DMS 273 (cell line): ENCODE measurements around the gene MMAB.
A peak's percentile ranks its signal among the peaks of the same experiment; 100 is the strongest.

ENCODE experiments used
- DNase-seq: peaks from one replicate; lab custom pipeline; 2025; ENCODE audit not compliant: unreplicated experiment; lab: John Stamatoyannopoulos, UW

The MMAB gene

DNA sequence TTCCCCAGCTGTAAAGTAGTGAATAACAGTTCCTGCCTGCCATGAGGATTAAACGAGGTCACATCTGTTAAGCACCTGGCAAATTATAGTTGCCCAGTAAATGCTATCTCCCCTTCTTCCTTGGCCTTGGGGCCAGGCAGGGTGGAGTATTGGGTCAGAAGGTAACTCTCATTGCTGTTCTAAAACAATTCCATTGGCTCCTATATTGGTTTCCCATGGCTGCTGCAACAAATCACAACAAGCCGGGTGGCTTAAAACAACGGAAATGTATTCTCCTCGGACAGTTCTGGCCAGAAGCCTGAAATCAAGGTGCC, 31.9 kb downstream of the MMAB start:
- peak; percentile 53 for DNase-seq

DNA sequence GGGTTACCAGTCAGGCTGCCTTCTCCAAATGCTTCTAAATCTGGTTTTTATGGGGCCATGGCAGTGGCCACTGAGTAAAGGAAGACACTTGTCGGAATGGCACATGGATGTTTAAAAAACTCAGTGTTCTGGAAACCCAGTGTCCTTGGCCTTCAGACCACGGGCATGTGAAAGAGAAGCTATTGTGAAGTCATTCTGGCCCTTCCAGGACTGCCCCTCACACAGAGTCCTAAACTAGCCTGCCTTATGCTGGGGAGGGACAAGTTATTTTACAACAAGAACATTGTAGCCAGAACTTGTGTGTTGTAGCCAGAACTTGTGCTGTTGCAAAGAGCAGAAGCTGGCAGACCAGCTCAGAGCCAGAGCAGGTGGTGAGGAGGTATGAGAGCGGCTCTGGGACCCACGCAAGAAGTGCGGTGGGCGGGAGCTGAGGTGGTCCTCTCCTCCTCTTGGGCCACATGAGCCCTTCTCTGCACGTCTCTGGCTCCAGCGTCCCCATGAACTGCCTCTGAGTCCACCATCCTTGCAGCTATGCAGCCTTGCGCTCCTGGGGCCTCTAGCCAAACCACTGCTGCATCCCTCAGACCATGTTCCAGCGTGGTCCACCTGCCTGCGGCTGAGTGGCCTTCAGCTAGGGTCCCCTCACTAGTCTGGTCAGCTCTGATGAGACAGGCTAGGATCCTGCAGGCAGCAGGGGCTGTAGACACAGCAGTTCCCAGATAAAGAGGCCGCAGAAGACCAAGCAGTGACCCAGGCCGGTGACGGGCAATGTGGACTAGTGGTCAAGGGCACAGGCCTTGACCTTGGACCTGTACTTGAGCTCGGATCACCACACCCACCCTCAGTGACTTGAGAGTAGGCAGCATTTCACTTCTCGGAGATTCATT, 32.5 kb downstream of the MMAB start:
- no peak for DNase-seq

DNA sequence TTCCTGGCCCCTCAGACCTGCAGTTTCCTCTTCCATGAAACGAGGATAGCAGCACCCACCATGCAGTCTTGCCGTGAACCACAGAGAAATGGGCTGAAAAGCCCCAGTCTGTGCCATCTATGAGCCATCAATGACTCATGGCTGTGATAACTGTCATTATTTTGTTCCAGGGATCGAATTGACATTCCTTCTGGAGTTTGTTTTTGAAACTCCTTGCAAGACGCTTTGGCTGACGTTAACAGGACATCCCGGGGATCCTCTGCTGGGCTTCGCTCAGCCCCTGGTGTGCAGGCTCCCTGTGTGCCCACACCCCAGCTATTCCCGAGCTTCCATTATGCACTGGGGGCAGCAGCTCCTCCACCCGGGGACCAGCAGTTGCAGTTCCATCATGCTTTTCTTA, 33.8 kb downstream of the MMAB start:
- no peak for DNase-seq

DNA sequence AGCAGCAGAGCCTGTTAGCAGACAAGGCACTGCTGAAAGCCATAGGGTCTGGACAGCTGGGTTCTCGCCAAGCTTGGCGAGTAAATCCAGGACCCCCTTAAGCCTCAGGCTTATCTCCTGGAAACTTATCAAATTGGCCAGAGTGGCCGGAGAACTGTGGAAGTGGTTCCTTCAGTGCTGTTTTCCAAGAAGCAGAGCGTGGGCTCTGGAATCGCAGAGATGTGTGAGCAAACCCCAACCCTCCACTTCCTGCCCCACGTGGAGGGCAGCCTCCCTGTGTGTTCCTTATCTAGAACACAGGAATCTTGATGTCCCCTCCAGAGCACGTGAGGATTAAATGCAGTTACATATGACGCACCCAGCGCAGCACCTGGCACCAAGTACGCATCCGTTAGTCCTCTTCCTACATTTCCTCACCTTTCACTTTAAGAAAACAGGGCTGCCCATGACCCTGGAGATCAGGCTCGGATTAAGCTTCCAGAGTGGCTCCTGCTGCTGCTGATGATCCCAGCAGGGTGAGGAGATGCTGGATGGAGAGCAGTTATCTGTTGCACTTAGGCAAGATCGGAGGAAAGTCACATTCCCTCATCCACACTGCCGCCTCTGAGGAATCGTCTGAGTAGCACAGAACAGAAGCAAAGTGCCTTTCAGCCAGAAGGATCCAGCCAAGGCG, 35.0 kb downstream of the MMAB start:
- DNase-seq, result no peak

DNA sequence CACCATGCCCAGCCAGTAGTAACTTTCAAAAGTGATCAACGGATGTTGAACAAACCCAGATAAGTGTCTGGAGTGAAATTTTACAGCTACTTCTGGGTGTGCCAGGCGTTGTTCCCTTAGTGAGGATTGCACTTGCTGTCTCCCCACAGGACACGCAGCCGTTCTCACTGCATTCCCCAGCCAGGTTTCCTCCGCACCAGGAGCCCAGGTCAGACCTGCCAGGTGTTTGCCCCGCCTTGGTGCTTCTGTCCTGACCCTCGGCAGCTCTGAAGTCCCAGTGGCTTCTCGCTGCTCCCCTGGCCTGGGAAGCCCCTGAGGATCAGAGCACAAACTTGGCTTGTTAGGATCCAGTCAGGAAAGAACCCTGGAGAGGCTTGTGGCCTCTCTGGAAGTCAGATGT, 36.2 kb downstream of the MMAB start:
- no peak for DNase-seq

DNA sequence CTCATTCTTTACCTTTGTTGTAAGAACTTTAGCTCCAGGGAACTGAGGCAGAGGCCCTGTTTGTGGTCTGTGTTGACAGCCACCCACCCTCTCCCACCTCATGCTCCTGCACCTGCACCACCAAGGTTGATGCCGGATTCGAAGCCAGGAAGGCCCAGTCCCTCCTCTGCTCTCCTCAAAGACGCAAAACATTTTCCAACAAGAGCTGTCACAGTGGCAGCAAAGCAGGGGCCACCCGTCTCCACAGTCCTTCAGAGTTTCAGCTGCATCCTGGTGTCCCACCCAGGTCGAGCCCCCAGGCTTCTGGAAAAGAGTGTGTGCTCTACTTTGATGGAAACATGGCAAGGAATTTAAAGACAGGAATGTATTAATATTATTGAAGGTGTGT, 37.4 kb downstream of the MMAB start:
- DNase-seq, result no peak

DNA sequence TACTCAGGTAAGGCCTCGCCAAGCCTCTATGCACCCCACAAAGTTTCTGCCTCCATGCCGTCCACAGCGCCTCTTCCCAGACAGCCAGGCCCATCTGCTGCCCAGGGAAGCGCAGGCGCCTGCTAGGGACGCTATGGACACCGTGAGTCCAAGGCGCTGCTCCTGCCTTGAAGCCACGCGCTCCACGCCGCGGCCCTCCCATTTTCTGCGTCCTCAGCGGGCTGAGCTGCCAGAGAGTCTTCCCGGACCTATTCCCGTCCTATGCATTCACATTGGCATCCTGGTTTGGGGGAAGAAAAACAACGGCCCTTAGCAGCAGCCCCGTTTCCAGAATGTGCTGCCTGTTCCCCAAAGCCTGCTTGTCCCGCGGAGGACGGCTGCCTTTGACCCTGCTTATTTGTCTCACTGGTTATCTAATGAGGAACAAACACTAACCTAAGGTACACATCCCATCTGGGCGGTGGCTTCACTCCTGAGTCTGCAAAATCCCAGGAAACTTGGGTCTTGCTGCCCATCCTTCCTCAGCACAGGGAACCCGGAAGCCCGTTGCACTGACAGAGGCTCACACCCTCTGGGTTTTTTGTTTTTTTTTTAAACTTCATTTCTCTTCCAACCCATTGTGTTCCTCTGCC, 38.0 kb downstream of the MMAB start:
- DNase-seq, result no peak

DNA sequence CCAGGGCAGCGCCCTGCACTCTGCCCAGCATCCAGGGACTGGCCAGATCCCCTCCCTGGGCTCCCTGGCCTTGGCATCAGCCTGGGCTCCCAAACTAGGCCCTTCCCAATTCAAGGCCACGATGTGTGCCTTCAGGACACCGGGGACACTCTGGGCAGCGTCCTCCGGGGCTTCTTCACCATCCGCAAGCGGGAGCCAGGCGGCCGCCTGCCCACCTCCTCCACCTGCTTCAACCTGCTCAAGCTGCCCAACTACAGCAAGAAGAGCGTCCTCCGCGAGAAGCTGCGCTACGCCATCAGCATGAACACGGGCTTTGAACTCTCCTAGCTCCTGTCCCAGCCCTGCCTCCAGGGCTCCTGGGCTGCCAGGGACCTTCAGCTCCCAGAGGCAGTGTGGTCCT, 38.8 kb downstream of the MMAB start:
- DNase-seq, result no peak

DNA sequence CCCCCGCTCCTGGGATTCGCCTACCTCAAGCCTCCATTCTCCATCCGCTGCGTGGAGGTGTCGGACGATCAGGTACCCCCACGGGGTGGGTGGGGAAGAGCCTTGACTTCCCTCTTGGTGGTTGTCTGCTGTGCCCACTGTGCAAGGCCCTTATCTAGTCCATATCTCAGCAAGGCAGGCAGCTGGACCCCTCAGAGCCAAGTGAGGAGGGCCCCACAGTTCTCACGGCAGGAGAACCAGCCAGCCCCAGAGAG, 39.9 kb downstream of the MMAB start:
- no peak for DNase-seq

DNA sequence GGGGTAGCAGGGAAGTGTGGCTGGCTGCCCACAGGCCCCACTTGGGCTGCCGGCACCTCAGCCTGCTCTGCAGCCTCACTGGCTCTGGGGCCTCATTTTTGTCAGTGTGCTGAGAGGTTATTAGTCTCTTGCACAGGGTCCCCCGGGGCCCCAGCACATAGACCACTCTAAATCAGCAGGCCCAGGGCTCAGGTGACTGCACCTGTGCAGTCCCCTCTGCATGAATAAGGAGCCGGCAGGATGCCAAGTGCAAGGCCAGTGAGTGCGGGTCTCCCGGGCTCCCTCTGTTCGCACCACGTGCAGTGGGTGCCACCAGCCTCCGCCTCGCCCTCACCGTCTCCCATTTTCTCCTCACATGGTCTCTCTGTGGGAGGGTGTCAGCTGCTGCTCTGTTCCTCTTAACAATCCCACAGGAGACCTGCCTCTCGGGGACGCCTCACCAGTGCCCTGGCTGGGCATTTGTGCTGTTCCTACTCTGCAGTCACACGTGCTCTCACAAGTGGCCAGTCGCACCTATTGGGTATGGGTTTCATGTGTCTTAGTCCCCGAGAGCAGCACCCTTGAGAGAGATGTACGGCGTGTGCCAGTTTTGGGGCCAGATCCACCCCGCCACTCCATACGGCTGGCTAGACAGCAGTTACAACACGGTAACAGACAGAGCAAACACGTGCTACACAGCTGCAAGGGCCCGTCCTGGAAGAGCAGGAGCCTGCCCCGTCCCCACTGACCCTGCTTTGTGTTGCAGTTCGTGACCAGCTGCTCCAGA, 40.4 kb downstream of the MMAB start:
- no peak for DNase-seq

DNA sequence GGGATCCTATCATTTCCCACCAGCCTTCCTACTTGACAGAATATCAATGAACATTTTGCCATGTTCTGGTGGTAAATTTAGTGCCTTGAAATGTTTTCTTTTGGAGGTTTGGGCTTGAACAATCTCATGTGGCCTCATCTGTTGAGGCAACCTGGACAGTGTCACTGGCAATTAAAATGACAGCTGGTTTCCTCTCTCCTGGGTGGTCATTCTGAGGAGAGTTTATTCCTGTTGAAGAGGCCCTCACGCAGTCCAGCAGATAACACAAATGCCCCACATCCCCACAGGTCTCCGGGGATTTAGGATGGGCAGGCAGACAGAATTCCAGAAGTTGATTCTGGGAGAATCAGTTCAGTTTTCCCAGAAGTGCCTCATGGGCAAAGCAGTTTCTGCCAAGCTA, 41.9 kb downstream of the MMAB start:
- DNase-seq, result no peak

DNA sequence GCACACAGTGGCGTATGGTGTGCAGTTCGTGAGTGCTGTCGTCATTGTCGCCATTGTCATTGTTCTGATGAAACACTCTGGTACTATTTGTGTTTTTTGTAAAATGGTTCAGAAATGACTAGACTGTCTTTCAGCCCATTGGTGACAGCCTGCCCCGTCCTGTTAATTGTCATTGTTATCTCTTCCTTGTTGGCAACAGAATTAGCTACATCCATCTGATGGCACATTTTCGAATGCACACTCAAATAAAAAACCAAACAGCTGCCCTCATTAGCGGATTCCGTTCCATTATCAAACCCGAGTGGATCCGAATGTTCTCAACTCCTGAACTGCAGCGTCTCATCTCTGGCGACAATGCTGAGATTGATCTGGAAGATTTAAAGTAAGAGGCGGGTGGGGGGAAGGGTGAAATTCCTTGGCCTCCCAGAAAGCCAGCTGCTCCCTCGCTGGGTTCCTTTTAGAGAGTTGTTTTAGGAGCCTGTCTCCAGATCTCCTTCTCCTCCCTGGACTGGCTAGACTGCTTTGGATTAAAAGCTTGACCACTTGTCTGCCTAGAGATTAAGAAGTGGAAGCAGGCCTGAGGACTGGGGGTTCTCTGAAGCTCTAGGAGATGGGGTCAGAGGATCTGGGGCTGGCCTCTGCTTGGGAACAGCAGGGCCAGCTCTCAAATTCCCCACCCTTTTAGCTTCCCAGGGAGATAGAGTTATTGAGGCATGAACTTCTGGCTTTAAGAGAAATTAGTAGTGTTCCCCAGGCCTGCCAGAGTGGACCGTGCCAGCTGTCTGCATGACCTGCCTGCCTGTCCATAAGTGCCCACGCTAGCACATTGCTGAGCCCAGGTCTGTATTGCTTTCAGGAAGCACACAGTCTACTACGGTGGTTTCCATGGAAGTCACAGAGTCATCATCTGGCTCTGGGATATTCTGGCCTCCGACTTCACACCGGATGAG, 43.3 kb downstream of the MMAB start:
- DNase-seq, result no peak

DNA sequence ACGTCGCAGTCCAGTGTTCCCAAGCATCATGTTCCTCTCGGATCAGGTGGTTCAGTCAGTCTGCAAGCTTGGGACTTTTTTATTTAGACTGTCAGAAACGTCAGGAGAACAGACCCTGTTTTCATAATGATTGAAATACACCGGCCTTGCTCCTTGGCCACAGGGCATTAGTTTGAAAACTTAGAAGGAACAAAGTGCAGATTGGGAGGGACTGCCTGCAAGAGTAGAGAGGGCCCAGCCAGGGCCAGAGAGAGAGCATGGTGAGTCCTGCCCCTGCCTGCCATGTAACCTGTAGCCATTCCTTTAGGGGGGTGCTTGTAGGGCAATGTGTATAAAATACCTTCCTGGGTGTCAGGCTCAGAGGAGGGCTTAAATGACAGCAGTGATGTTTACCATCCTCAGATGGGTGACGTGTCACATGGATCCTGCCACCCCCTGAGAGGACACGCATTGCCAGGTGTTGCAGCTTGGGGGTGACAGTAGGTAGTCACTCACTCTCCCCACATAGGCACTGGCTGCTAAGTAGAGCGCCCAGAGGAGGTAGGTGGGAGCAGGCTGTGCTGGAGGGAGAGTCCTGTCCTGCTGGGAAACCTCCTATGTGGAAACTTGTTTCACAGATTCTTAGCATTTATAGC, 45.7 kb downstream of the MMAB start:
- no peak for DNase-seq

DNA sequence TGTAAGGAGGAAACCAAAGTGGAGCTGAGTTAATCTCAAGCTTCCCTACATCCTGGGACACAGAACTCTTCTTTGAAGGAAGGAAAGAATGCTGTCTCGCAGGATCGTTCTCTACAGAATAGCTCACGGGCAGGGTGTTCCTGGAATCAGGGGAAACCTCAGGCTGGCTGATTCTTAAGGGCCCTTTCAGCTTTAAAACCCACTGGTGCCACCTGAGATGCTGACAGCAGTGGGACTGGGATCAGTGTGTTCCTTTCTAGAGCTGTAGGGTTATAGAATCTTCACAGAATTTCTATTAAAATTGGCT, 48.1 kb downstream of the MMAB start:
- no peak for DNase-seq

DNA sequence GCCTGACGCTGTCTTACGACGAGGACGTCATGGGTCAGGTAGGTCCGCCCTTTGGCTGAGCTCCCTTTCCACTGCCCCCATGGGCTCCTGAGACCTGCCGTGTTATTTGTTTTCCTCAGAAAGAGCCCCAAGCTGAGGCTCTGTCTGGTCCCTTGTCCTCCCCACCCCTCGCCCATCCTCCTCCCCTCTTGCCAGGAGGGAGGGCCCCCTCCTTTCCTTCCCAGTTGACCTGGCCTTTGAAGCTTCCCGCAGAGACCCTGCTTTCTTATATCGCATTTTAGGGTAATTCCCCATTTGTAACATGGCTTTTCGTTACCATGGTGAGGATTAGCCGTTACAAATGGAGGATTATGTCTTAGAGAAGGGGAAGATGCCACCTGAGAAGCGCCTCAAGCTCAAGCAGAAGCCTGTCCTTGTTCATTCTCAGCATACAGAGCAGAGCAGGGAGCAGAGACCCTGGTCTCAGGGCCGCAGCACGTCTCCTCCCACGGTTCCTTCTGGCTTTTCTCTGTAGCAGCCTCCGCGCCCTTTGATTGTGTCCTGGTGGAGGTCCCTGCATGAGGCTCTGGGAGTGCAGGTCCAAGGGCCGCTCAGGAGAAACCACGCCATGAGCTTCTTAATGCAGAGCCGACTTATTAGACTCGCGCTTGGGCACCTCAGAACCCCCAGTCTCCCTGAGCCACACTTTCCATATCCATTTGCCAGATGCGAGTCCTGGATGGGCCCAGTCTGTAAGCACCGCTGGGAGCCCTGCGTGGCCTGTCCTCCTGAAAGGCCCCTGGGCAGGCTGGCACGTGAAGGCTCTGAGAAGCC, 48.6 kb downstream of the MMAB start:
- no peak for DNase-seq

DNA sequence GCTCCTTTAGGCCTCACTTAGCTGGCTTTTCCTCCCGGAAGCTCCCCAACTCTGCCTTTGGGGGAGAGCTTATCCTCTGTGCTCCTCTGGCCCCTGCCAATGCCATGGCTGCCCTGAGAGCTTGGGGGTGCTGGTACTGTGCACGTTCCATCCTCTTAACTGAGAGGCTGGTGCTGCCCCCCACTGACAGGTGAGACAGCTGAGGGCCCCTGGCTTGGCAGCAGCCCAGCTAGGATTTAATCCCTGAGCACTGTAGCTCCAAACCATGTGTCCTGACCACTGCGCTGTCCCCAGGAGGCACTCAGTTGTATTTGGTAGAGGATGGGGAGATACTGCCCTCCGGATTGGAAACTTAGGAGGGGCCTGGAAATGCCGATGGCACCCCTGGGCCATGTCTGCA, 49.8 kb downstream of the MMAB start:
- no peak for DNase-seq

DNA sequence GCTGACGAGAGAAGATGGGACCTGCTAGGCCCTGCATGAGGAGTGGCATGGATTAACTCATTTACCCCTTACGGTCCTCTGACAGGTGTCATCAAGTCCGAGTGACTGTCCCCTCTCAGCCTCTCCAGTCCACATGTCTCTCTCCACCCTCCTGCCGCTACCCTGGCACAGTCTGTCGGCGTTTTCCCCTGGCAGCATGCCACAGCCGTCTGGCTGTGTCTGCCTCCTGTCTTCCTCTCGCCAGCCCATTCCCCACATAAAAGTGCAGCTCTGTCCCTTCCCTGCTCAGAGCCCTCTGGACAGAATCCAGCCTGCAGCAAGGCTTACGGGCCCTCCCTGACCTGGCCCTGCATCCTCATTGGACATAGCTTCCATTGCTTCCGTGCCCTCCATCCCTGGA, 50.2 kb downstream of the MMAB start:
- DNase-seq, result peak; percentile 86

DNA sequence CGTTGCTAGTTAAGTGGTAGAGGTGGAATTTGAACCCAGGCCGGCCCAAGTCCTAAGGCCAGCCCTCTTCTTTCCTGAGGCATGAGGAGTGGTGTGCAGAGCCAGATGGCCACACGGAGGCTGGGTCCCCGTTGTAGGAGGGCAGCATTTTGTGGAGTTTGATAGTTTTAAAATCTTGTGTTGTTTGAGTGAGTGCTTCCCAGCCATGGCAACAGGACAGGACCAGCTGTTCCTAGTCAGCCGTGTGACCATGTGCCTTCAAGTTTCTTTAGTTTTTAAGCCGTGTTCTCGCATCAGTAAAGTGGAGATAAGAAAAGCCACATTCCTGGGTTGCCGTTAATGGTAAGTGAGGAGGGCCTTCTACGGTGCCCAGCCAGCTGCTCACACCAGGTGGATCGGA, 51.5 kb downstream of the MMAB start:
- peak; percentile 67 for DNase-seq

DNA sequence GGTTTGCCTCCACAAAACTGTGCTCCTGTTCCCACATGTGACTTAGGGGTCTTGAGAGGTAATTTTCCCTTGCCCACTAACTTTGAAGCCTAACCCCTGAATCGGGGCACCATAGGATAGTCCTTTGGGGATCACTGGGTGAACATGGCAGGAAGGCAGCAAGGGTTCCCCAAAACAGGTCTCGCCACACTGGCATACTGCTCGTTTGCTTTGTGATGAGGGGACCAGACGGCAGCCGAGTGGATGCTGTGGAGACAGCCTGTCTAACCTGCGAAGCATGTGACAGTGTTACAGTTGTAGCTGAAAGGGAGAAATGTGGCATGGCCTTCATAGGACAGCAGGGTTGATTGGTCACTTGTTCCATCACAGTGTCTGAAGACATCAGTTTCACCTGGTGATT, 53.5 kb downstream of the MMAB start:
- no peak for DNase-seq
